HepG2 (cell line): ENCODE measurements around the gene DPYSL3.

Experiments
- ADNP ChIP-seq: sonication (generic); formaldehyde crosslinking; IDR thresholded peaks from 2 replicates; pipeline ENCODE4 v1.4.0; 2020; ENCODE audit warnings: missing genetic modification reagents
- ATF7 ChIP-seq, 2 experiments: fragments of 450-650 bp in 1 of 2; sonication (generic) in 1 of 2; formaldehyde crosslinking in 1 of 2; IDR thresholded peaks; 2 replicates each; pipeline versions ENCODE4 v1.4.0 to v1.6.1; 2016 to 2020; ENCODE audit warnings: antibody characterized with exemption in 1 of 2, mild to moderate bottlenecking in 1 of 2, missing genetic modification reagents in 1 of 2
- DPF2 ChIP-seq: sonication (generic); formaldehyde crosslinking; IDR thresholded peaks from 2 replicates; pipeline ENCODE4 v1.4.0; 2020; ENCODE audit warnings: mild to moderate bottlenecking, low read depth, missing genetic modification reagents, borderline replicate concordance
- MEIS1 ChIP-seq: sonication (generic); formaldehyde crosslinking; IDR thresholded peaks from 2 replicates; pipeline ENCODE4 v1.9.0; 2021; ENCODE audit warnings: mild to moderate bottlenecking, missing genetic modification reagents, moderate library complexity, borderline replicate concordance
- POLR2A ChIP-seq, 2 experiments: IDR thresholded peaks; 2 replicates each; pipeline ENCODE4 v1.6.1; 2011; ENCODE audit warnings: low read depth in 2 of 2, low read length in 2 of 2, mild to moderate bottlenecking in 1 of 2, moderate library complexity in 1 of 2; ENCODE audit not compliant: insufficient read depth in 1 of 2
- STAT5B ChIP-seq: sonication (generic); formaldehyde crosslinking; IDR thresholded peaks from 2 replicates; pipeline ENCODE4 v1.4.0; 2020; ENCODE audit warnings: missing genetic modification reagents
- YY1 ChIP-seq: IDR thresholded peaks from 2 replicates; pipeline ENCODE4 v1.6.1; 2011; ENCODE audit warnings: low read length, low read depth, moderate library complexity, mild to moderate bottlenecking; ENCODE audit not compliant: insufficient read depth, insufficient replicate concordance
- ZBTB42 ChIP-seq: sonication (generic); formaldehyde crosslinking; IDR thresholded peaks from 2 replicates; pipeline ENCODE4 v1.5.0; 2020; ENCODE audit warnings: mild to moderate bottlenecking, missing genetic modification reagents
- ZNF274 ChIP-seq: sonication (generic); formaldehyde crosslinking; IDR thresholded peaks from 2 replicates; pipeline ENCODE4 v1.5.1; 2020; ENCODE audit warnings: mild to moderate bottlenecking, missing genetic modification reagents
- ZNF34 ChIP-seq: sonication (generic); formaldehyde crosslinking; IDR thresholded peaks from 2 replicates; pipeline ENCODE4 v1.4.0; 2020; ENCODE audit warnings: mild to moderate bottlenecking, missing genetic modification reagents, borderline replicate concordance
- ZNF367 ChIP-seq: sonication (generic); formaldehyde crosslinking; IDR thresholded peaks from 2 replicates; pipeline ENCODE4 v1.4.0; 2020; ENCODE audit warnings: missing genetic modification reagents, borderline replicate concordance
- ZNF761 ChIP-seq: sonication (generic); formaldehyde crosslinking; conservative IDR thresholded peaks from 2 replicates; pipeline ENCODE4 v1.4.0; 2020; ENCODE audit warnings: mild to moderate bottlenecking, missing genetic modification reagents
- TF ChIP-seq, protein P1 (sequence below): sonication (generic); formaldehyde crosslinking; IDR thresholded peaks from 2 replicates; pipeline ENCODE4 v1.5.0; 2020; ENCODE audit warnings: mild to moderate bottlenecking, missing genetic modification reagents, moderate library complexity
- TF ChIP-seq, protein P2 (sequence below): IDR thresholded peaks from 2 replicates; pipeline ENCODE4 v1.6.1; 2016; ENCODE audit warnings: low read depth

DNA sequence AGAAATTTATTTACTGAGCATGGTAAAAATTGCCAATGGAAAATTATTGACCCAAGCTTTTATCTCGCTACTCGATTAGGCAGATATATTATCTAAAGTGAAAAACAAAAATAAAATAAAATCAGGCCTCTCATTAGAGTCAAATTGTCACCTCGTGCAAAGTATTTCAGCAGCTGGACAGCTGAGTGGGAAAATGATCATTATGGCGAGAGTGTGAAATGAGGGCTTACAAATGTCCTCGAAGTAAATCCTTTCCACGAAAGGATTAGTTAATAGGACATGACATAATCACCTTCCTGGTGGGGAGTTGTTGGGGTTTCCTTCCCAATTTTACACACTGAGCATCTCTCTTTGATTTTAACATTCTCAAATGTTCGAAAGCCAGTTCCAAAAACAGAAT lies 5.4 kb upstream of the DPYSL3 start:
- TF ChIP-seq DPF2 (CRISPR knock-in tag): no peak
- no peak for TF ChIP-seq ZNF761 (CRISPR knock-in tag)
- TF ChIP-seq ATF7 (IDR thresholded peaks at IDR 0.05): no peak
- TF ChIP-seq ATF7 (CRISPR knock-in tag; IDR thresholded peaks at IDR 0.05): no peak
- TF ChIP-seq ZBTB42 (CRISPR knock-in tag): no peak
- no peak for TF ChIP-seq MEIS1 (CRISPR knock-in tag)
- no peak for TF ChIP-seq ZNF367 (CRISPR knock-in tag)
- TF ChIP-seq ADNP: no peak
- TF ChIP-seq YY1: no peak
- no peak for TF ChIP-seq ZNF274 (CRISPR knock-in tag)
- TF ChIP-seq STAT5B (CRISPR knock-in tag): no peak
- TF ChIP-seq POLR2A (IDR thresholded peaks at IDR 0.05; ENCODE audit: insufficient read depth in 1 of 2, low read depth in 2 of 2, low read length in 2 of 2): no peak
- TF ChIP-seq ZNF34: no peak
- TF ChIP-seq, protein P1, sequence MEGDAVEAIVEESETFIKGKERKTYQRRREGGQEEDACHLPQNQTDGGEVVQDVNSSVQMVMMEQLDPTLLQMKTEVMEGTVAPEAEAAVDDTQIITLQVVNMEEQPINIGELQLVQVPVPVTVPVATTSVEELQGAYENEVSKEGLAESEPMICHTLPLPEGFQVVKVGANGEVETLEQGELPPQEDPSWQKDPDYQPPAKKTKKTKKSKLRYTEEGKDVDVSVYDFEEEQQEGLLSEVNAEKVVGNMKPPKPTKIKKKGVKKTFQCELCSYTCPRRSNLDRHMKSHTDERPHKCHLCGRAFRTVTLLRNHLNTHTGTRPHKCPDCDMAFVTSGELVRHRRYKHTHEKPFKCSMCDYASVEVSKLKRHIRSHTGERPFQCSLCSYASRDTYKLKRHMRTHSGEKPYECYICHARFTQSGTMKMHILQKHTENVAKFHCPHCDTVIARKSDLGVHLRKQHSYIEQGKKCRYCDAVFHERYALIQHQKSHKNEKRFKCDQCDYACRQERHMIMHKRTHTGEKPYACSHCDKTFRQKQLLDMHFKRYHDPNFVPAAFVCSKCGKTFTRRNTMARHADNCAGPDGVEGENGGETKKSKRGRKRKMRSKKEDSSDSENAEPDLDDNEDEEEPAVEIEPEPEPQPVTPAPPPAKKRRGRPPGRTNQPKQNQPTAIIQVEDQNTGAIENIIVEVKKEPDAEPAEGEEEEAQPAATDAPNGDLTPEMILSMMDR (CRISPR knock-in tag): no peak
- TF ChIP-seq, protein P2, sequence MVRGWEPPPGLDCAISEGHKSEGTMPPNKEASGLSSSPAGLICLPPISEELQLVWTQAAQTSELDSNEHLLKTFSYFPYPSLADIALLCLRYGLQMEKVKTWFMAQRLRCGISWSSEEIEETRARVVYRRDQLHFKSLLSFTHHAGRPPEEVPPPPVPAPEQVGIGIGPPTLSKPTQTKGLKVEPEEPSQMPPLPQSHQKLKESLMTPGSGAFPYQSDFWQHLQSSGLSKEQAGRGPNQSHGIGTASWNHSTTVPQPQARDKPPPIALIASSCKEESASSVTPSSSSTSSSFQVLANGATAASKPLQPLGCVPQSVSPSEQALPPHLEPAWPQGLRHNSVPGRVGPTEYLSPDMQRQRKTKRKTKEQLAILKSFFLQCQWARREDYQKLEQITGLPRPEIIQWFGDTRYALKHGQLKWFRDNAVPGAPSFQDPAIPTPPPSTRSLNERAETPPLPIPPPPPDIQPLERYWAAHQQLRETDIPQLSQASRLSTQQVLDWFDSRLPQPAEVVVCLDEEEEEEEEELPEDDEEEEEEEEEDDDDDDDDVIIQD (CRISPR knock-in tag): no peak
